ENCODE measurements around the gene RPL12.

DNA sequence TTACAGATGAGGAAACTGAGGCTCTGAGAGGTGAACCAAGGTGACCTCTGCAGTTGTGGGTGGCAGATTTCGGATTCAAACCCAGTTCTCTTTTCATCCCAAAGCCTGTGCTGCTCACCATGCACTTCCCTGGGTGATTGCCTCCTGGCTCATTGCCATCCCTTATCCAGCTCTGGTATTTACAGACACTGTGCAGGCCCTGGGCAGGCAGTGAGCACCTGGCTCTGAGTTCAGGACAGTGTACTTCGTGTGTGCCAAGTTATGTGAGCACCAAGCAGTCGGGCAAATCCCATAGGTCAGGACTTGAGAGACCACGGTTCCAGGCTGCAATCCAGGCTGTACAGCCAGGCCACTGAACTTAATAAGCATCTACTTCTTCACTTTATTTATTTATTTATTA is 1.5 kb upstream of the RPL12 start:
- TF ChIP-seq, protein P1, sequence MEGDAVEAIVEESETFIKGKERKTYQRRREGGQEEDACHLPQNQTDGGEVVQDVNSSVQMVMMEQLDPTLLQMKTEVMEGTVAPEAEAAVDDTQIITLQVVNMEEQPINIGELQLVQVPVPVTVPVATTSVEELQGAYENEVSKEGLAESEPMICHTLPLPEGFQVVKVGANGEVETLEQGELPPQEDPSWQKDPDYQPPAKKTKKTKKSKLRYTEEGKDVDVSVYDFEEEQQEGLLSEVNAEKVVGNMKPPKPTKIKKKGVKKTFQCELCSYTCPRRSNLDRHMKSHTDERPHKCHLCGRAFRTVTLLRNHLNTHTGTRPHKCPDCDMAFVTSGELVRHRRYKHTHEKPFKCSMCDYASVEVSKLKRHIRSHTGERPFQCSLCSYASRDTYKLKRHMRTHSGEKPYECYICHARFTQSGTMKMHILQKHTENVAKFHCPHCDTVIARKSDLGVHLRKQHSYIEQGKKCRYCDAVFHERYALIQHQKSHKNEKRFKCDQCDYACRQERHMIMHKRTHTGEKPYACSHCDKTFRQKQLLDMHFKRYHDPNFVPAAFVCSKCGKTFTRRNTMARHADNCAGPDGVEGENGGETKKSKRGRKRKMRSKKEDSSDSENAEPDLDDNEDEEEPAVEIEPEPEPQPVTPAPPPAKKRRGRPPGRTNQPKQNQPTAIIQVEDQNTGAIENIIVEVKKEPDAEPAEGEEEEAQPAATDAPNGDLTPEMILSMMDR (conservative IDR thresholded peaks at IDR 0.05 in 1 of 2, IDR thresholded peaks at IDR 0.05 in 1 of 2; ENCODE audit: low read depth in 1 of 2, low read length in 2 of 2): no peak
- TF ChIP-seq EZH2 (IDR thresholded peaks at IDR 0.05; ENCODE audit: low read length, missing control alignments): no peak
